Measurements from ENCODE around the gene SLC5A3.
A peak's percentile ranks its signal among the peaks of the same experiment; 100 is the strongest.

SLC5A3 gene

DNA sequence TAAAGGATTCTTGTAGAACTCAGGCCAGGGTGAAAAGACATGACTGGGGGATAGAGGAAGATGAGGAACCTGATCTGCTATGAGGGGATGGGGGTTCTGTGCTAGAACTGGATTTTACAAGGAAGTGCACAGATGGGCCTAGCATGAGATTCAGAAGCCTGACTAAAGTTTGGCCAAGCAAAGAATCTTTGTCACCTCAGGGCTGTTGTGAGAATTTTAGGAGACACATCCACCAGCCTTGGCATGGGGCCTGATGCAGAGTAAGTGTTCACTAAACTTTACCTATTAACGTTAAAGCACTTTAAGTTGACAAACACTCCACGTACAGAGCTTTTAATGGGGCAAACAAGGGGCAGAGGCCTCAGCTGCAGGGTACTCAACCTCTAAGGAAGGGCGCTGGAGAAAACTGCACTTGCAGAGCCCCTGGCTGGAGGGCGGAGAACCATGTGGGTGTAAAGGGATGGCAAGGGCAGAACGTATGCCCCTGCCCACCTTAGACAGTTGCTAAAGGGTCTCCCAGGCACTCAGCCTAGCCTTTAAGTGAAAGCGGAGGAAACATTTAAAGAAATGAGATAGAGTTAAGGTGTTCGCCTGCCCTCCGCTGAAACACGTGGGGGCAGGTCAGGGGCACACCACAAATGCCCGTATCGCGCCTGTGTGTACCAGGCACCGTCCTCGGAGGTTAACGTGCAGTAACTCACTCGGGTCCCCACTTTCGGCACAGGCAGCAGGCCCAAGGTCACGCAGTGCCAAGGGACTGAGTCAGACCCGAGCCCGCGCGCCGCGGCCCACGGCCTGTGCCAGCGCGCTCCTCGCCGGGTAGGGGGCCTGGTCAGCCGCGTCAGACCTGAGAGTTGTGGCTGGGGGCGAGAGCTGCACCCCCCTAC, 990 bp upstream of the SLC5A3 start:
- peak; percentile 24 for DNase-seq

DNA sequence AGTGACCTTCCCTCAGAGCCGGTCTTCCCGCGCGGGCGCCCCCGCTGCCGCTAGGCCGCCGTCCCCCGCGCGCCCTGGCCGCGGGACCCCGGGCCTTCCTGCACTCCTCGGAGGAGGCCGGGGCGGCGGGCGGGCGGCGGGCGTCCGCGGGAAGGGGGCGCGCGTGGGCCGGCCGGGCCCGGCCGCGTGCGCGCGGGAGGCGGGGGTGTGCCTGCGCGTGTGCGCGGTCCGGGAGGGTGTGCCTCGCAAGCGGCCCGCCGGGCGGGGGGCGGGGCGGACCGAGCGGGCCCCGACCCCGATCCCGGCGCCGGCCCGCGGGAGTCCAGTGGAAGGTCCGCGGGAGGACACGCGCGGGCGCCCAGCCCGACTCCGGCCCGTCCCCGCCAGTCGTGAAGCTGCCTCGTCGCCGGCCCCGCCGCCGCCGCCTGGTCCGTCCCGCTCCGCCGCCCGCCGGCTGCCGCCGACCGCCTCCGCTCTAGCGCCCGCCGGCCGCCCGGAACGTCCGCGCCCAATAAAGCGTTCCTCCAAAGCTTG, 438 bp downstream of the SLC5A3 start:
- peak; percentile 45 for DNase-seq

DNA sequence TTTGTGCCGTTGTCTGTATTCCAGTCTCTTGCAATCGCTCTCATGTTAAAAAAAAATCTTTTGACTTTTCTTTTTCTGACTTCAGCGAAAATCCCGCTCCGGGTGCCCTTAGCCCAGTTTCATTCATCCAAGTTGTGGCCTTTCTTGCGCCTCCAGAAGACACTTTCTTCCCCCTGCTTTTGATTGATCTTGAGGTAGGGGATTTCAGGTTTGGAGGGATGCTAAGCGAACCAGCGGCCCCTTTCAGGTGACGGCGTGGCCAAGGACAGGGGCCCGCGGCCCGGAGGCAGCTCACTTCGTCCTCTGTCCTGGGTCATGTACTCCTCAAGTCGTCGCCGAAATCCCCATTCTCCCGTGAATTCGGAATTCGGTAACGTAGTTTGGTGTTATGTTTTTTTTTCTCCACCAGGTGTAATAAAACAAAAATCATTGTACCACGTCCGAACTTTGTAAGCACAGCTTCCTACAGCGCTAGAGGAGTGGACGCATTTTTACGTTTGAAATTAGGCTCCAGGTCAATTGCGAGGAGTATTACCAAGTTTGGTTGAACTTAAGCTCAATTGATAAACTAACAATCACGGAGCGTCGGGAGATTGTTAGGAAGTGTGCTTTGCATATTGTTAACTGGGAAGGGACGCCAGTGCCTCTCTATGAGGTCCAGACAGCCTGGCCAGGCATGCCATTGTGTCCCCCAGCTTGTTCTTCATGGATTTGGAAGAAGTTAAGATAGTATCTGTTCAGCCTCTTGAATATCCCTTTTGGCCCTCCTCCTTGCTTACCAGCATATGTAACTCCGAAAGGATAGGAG, 1.1 kb downstream of the SLC5A3 start:
- DNase-seq, result peak; percentile 16

DNA sequence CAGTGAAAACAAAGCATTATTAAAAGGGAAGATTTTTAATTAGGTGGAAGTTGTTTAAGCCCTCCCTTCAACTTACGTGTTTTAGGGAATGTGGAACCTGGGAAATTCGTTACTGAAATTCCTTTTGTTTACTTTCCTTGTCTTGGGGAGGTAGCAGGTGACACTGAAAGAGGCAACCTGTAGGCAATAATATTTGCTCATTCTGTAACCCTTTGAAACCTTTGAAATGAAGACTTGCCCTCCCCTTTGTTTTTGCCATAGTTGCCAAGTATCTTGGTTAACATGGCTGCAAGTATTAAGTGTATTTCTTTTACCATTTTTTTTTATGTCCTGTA, 1.7 kb downstream of the SLC5A3 start:
- DNase-seq, result no peak

DNA sequence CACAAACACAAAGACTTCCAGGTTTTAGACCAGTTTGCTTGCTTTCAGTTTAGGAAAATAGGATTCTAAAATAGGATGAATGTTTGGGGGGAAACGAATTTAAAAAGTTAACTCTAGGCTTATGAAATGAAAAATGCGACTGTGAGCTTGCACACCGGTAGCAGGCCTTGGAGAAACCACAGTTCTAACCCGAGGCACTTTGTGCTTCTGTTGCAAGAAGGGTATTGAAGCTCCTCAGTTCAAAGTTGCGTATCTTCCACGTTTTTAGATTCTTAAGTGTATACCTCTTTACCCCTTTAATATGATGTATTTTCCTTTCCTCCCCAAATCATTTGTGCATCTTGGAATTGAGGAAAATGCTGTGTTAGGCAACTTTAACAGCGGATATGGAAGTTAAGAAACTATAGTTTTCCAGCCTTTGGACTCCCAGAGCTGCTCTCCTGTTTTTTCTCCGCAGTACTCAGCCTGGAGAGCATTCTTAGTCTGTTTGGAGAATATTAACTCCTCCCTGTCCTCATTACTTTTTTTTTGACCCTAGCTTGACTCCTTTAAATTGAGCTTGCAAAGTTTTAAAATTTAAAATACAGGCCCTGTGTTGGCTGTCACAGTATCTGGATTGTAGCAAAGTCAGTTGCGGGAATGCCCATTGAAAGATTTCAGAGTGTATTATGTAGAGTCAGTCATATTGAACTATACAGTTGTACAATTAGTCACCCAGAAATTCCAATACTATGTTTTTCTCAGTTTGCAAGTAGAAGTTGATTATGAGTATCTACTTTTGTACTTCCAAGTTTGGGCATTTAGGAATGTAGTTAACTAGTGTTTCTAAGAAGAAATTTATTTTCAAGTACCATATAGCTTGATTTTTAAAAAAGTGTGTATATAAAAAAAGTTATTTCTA, 2.6 kb downstream of the SLC5A3 start:
- DNase-seq, result no peak

DNA sequence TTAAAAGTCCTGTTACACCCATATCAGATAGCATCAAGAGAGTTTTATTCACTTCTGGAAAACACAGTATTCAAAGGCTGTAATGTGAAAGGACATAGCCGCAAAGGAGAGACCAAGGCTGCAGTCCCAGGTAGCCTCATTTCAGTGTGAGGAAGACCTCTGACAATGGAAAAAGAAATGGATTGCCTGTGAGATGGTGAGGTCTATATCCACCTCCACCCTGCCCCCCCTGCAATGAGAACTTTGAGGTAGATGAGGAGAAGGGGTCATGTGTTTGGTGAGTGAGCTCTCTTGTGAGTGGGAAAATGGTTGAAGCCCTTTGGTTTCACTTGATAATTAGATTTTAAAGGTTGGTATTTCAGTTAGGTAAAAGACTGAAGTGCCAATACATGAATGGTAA, 3.5 kb downstream of the SLC5A3 start:
- DNase-seq, result no peak

DNA sequence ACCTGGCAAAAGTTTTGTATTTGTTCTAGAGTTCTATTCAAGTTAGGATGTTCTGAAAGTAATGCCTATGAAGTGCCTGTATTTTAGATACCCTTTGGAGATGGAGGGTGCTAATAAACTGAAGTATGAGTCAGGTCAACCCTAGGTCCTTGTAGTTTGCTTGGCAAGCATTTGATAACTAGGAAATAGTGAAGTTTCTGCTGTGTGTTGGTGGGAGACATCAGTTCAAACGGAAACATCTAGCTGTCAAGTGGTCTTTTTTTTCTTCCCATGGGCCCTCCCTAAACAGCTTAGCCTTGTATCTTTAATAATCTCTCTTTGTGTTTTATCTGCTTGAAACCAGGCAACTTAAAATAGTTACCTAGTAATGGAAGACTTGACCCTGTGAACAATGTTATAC, 4.5 kb downstream of the SLC5A3 start:
- DNase-seq, result no peak

DNA sequence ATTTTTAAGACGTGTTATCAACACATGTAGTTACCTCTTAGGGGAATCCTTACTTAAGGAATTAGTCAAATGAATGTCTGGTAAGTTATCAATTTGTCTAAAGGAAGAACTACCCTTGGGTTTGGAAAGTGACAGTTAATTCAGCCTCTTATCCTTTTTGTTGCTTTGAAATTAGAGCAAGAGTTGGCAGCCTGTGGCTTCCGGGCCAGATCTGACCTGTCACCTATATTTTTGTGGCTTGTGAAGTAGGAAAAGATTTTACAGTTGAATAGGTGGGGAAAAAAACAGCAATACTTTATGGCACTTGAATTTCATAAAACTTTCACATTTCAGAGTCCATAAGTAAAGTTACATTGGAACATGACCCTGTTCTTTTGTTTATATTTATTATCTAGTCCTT, 5.5 kb downstream of the SLC5A3 start:
- DNase-seq, result no peak

DNA sequence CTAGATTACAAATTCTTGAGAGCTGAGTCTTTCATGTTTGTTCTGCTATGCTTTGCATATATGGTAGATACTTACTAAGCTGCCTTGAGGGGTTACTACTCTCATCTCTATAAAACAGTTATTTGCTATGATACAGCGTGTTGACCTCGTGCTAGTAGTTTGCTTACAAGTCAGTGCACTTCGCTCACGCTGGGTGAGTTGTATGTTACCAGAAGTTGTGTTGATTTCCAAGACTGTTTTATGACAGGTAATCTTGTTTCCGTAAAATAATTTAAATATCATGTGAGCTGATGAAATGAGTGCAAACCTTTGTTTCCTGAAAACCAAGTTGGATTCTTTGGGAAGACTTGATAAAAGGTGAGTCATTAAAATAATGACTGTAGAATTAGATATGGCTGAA, 7.3 kb downstream of the SLC5A3 start:
- DNase-seq, result no peak

DNA sequence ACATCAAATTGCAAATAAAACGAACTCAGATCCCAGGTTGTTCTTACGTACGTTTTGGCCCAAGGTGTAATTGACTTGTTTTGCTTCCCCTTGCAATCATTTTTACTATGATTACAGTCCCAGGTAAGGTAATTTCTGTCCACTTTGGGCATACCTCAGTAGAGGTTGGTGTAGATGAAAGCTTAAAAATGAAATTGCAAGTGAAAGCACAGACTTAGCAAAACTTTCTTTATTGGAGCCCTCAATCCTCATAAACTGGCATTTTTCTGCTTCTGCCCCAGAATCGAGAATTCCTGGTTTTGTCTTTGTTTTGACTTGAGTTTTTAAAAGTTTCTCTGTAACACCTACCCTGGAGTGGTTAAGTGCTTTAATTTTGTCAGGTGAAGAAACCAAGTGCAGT, 9.4 kb downstream of the SLC5A3 start:
- DNase-seq, result no peak

DNA sequence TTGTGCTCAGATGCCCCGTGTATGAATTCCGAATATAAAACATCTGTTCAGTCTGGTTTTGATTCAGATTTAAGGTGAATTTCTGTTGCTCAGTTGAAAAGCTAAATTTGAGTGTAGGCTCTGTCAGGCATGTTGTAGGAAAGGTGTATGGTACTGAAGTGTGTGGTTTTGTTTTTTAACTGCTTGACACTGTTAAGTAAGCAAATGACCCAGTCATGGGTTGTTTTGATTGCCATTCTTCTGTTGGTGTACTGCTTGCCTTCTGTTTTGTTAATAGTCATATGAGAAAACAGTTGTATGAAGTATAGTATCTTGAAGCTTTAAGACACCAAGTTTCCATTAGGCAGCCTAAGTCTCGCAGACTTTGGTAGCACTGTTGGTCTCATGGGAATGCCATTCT, 10.0 kb downstream of the SLC5A3 start:
- no peak for DNase-seq

DNA sequence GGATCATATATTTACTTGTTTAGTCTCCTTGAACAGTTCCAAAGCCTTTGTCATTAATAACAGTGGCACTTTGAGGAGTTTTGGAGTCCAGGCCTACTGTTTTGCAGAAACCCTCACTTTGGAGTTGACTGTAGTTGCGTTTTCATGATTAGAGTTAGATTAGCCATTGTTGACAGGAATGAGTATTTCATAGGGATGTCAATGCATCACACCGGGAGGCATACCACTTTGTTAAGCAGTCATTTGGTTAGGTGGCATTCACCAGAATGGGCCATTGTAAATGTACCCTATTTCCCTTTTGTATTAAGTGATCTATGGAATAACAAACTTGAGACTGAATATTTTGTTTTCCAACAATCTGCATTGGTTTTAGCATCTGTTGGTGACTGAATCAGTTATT, 11.8 kb downstream of the SLC5A3 start:
- DNase-seq, result no peak

DNA sequence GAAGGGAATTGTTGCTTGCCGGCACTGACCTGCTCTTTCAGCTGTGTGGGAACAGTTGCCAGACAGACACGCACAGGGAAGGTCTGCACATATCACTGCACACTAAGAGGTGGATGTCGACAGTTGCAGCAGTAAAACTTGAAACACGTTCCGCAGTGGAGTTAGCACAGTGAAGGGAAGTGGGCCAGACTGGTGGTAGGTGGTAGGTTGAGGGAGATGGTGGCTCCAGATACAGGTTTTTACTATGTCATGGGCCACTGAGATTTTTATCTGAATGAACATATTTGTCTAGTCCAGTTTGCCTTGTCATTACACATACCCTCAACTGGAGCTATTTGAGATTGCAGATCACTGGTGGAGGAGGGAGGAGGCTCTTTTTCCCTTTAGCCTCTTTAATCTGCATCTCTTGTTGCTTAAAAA, 13.5 kb downstream of the SLC5A3 start:
- no peak for DNase-seq

DNA sequence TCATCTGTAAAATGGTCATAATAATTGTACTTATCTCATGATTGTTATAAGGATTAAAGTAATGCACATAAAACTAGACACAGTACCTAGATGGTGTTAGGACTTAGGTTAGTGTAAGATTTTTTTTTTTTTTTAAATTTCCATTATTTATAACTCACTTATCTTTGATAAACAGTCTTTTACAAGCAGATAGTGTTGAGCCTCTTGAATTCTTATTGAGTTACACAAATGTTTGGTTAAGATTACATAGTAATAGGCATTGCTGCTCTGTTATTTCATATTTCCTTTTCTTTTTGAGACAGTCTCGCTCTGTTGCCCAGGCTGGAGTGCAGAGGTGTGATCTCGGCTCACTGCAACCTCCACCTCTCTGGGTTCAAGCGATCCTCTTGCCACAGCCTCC, 15.4 kb downstream of the SLC5A3 start:
- no peak for DNase-seq

DNA sequence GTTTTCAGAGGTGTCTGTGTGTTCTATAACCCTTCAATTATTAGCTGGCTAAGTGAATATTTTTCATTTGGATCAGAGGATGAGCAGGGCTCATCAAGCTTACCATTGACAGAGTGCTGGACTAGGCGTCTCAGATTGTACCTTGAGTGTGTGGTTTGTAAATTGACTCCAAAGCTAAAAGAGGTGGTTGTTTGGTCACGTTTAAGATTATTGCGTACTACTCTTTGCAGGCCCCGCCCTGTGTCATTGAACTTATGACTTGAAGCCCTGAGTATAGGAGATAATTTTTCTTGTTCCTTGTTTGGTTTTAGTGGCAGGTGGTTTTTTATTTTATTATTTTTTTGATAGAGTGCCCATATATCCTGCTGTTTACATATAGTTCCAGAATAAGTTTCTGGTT, 17.7 kb downstream of the SLC5A3 start:
- DNase-seq, result no peak

DNA sequence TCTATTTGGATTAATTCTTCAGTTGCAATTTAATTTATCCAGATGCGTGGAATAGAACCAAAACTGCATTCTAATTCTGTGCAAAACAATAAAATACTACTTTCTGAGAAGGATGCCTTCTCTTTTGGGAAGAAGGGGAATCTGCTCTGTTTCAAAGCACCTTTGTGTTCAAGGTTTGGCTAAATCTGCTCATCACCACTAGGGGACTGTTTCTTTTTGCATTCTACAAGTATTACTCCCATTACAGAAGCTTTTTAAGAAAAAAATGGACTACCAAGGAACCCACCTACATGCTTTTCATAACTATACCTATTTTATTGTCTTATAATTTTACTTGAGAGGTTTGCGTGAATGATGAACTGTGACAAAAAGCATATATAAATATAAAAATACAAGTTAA, 18.2 kb downstream of the SLC5A3 start:
- no peak for DNase-seq

DNA sequence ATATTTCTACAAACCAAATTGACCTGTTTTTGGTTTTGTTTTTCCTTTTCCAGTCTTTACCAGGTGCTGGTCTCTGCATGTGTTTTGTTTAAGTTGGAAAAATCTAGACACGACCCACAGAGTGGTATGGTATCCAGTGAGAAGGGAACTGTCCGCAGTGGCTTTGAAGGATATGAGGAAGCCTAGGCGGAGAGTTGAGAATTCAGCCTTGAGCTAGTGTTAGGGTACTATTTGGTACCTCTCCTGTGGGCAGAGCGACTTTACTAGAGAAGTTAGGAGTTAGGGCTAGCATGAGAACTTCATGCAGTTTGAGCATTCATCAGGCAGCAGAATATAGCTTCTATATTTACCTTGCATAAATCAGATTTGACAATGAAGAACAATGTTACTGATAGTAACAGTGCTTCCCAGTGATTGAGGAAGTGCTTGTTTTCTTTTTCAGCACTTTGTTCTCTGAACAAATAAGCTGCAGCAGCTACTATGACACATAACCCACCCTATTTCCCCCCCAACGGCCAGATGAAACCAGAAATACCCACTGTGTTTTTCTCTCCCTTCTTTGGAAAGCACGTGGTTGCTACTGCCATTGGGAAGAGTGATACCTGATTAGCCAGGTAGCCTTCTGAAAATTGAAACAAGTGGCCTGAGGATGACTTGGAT, 19.0 kb downstream of the SLC5A3 start:
- no peak for DNase-seq

DNA sequence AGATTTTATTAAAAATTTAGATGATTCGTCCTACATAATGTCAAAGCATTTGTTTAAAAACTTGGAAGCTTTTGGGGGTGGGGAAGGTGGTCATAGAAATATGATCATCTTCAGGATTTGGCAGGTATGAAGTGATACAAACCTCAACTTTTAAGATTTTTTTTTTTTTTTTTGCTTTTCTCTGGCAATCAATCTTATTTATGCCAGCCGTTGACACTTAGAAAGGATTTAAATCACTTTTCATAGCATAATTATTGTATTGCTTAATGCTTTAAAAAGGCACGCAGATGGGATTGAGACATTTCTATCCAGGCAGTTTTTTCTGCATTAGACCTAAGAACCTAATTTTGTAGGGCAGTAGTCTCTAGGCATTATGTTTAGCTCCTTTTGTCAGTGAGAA, 19.7 kb downstream of the SLC5A3 start:
- DNase-seq, result no peak

DNA sequence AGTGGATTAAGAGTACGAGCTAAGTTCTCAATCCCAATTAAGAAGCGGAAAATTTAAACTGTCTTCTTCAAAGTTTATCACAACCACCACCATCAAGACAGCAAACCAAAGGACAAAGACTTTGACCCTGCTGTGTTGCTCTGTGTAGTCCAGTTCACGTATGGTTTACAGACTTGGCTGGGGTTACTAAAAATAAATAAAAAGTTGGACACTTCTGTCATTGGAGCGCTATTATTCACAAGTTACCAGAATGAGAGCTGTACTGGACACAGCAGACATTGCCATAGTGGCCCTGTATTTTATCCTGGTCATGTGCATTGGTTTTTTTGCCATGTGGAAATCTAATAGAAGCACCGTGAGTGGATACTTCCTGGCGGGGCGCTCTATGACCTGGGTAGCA, 21.6 kb downstream of the SLC5A3 start:
- no peak for DNase-seq

DNA sequence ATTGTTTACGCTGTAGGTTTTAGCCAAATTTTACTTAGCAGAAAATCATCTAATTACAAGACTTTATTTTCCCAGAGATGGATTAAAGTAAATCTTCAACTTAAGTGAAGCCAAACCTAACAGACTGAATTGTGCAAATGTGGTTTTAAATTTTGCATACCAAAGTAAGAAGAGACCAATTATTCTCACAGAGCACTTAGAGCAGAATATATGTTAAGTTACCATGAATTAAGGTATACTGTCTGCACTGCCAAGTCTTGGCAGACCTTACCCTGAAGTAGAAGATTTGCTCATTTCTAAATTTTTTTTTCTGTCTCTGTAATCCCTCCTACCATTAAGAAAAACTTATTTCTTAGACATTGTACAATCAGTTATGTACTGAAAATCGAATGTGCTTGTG, 24.1 kb downstream of the SLC5A3 start:
- DNase-seq, result no peak

DNA sequence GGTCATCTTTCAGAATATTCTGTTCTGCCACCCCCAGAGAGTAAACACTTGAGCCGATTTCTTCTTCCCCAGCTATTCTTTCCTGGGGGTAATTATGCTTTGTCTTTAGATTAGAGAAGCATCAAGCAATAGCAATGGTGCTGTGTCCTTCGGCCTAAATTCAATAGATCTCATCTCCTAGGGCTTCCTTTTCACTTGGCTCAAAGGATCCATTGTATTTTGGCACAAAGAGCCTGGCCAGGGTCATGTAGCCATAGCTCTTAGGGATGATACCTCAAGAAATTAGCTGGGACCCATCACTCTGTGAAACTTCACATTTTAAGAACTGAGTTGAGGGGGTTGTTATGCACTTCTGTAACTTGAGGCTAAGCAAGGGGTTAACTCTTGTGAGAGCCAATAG, 27.0 kb downstream of the SLC5A3 start:
- no peak for DNase-seq

DNA sequence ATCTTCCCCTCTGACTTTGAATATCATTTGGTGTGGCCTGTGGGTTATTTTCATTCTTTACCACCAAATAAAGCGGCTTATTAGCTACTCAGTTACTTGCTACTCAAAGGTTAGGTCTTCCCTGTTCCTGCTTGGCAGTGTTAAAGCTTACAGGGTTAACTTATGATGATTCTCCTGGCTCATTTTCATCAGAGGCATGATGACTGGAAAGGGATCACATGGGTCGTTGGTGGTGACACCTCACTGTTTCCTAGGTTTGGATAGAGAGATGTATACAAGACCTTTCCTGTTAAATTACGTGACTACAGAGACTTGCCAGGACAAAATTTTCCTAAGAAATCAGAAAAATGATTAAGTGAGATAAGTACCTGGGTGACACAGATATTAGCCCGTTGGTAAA, 27.4 kb downstream of the SLC5A3 start:
- no peak for DNase-seq

Measured in stimulated activated CD4-positive, alpha-beta T cell treated with anti-CD3 and anti-CD28 coated beads, Interleukin-12 subunit alpha, Interleukin-12 subunit beta, amount 100 ng/mL, for 4 hours (primary cell).